K562 (cell line): ENCODE data around the gene PI4K2B.

Experiments used
- CBFB ChIP-seq: sonication (generic); formaldehyde crosslinking; IDR thresholded peaks from 2 replicates; pipeline ENCODE4 v1.4.0; 2020; ENCODE audit warnings: mild to moderate bottlenecking, missing genetic modification reagents
- LEF1 ChIP-seq: fragments of 450-650 bp; IDR thresholded peaks from 2 replicates; pipeline ENCODE4 v1.6.1; 2016; ENCODE audit warnings: mild to moderate bottlenecking
- MEF2D ChIP-seq: conservative IDR thresholded peaks from 2 replicates; pipeline ENCODE4 v1.6.1; 2016; ENCODE audit warnings: low read depth, missing genetic modification characterization, missing compliant biosample characterization
- PHF21A ChIP-seq: fragments of 450-650 bp; IDR thresholded peaks from 2 replicates; pipeline ENCODE4 v1.6.1; 2017; ENCODE audit warnings: low read depth, borderline replicate concordance
- POLR2AphosphoS5 ChIP-seq: IDR thresholded peaks from 2 replicates; pipeline ENCODE4 v1.6.1; 2011; ENCODE audit warnings: mild to moderate bottlenecking, low read depth, low read length, moderate library complexity; ENCODE audit not compliant: control insufficient read depth, insufficient read depth
- RAD21 ChIP-seq, 2 experiments: fragments of 250-450 bp in 1 of 2; fragments of 450-650 bp in 1 of 2; sonication (Bioruptor Pico) in 1 of 2; formaldehyde crosslinking in 1 of 2; IDR thresholded peaks in 1 of 2; conservative IDR thresholded peaks in 1 of 2; 2 replicates each; pipeline versions ENCODE4 v1.4.0 to v1.8.0; 2020 to 2022; ENCODE audit warnings: mild to moderate bottlenecking in 2 of 2, moderate library complexity in 1 of 2
- RFX5 ChIP-seq: IDR thresholded peaks from 2 replicates; pipeline ENCODE4 v1.6.1; 2011; ENCODE audit warnings: low read depth, mild to moderate bottlenecking, improper control_type of control experiment, low read length
- SREBF1 ChIP-seq: fragments of 150-350 bp; IDR thresholded peaks from 2 replicates; pipeline ENCODE4 v1.6.1; 2014; ENCODE audit warnings: antibody characterized with exemption, low read depth, low read length, borderline replicate concordance
- ZZZ3 ChIP-seq: fragments of 450-650 bp; IDR thresholded peaks from 2 replicates; pipeline ENCODE4 v1.6.1; 2016; ENCODE audit warnings: antibody characterized with exemption, mild to moderate bottlenecking, moderate library complexity
- TF ChIP-seq, protein P1 (sequence below), 3 experiments: IDR thresholded peaks in 2 of 3; conservative IDR thresholded peaks in 1 of 3; 2 replicates each; pipeline ENCODE4 v1.5.1; 2011 to 2012; ENCODE audit warnings: low read length in 3 of 3, mild to moderate bottlenecking in 3 of 3, control low read depth in 2 of 3, improper control_type of control experiment in 1 of 3, inconsistent platforms in 1 of 3, low read depth in 1 of 3, mixed read lengths in 1 of 3, moderate library complexity in 1 of 3; ENCODE audit not compliant: insufficient read depth in 2 of 3

DNA sequence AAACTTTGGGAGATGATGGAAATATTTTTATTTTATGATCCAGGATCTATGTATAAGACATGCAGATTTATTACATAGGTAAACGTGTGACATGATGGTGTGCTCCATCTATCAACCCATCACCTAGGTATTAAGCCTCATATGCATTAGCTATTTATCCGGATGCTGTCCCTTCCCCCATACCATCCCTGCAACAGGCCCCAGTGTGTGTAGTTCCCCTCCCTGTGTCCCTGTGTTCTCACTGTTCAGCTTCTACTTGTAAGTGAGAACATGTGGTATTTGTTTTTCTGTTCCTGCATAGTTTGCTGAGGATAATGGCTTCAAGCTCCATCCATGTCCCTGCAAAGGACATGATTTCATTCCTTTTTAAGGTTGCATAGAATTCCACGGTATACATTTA lies 50.6 kb downstream of the PI4K2B start:
- TF ChIP-seq, protein P1, sequence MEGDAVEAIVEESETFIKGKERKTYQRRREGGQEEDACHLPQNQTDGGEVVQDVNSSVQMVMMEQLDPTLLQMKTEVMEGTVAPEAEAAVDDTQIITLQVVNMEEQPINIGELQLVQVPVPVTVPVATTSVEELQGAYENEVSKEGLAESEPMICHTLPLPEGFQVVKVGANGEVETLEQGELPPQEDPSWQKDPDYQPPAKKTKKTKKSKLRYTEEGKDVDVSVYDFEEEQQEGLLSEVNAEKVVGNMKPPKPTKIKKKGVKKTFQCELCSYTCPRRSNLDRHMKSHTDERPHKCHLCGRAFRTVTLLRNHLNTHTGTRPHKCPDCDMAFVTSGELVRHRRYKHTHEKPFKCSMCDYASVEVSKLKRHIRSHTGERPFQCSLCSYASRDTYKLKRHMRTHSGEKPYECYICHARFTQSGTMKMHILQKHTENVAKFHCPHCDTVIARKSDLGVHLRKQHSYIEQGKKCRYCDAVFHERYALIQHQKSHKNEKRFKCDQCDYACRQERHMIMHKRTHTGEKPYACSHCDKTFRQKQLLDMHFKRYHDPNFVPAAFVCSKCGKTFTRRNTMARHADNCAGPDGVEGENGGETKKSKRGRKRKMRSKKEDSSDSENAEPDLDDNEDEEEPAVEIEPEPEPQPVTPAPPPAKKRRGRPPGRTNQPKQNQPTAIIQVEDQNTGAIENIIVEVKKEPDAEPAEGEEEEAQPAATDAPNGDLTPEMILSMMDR (IDR thresholded peaks at IDR 0.05 in 2 of 3, conservative IDR thresholded peaks at IDR 0.05 in 1 of 3; ENCODE audit: insufficient read depth in 2 of 3, low read depth in 1 of 3, low read length in 3 of 3) = no peak
- TF ChIP-seq LEF1 (no peak), CBFB (CRISPR knock-in tag) (no peak), POLR2AphosphoS5 (no peak), RAD21 (CRISPR knock-in tag; conservative IDR thresholded peaks at IDR 0.05 in 1 of 2, IDR thresholded peaks at IDR 0.05 in 1 of 2) (no peak), MEF2D (tag) (no peak), RFX5 (no peak), ZZZ3 (no peak), SREBF1 (no peak), PHF21A (no peak)
